ENCODE measurements around the gene DUS4L. TPM values are rescaled to one million over a fixed set of nuclear protein-coding genes. Genes with fewer than 3 reads are reported as not detected.
"Not testable (repeated sequence)": the region's sequence is repeated elsewhere in the genome, so short reads cannot be mapped to it uniquely, and the experiment has no call there.

DUS4L gene
- total RNA-seq, 1 donor from 2014 or later: 12.4 TPM

DNA sequence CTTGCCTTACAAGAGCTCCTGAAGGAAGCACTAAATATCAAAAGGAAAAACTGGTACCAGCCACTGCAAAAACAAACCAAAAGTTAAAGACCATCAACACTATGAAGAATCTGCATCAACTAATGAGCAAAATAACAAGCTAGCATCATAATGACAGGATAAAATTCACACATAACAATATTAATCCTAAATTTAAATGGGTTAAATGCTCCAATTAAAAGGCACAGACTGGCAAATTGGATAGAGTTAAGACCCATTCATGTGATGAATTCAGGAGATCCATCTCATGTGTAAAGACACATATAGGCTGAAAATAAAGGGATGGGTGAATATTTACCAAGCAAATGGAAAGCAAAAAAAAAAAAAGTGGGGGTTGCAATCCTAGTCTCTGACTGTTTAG, 29.6 kb upstream of the DUS4L start:
- Mint-ChIP-seq H3K4me3 (no peak overlapping the region), H3K4me1 (ENCODE audit: unreplicated experiment) (no peaks in the 10 kb centered on the region), H3K9me3 (peaks cover 14% of the 10 kb centered on the region), H3K27me3 (no peaks in the 10 kb centered on the region), H3K27ac (no peak overlapping the region), H3K36me3 (peaks cover 37% of the 10 kb centered on the region)
- TF ChIP-seq, protein P1, sequence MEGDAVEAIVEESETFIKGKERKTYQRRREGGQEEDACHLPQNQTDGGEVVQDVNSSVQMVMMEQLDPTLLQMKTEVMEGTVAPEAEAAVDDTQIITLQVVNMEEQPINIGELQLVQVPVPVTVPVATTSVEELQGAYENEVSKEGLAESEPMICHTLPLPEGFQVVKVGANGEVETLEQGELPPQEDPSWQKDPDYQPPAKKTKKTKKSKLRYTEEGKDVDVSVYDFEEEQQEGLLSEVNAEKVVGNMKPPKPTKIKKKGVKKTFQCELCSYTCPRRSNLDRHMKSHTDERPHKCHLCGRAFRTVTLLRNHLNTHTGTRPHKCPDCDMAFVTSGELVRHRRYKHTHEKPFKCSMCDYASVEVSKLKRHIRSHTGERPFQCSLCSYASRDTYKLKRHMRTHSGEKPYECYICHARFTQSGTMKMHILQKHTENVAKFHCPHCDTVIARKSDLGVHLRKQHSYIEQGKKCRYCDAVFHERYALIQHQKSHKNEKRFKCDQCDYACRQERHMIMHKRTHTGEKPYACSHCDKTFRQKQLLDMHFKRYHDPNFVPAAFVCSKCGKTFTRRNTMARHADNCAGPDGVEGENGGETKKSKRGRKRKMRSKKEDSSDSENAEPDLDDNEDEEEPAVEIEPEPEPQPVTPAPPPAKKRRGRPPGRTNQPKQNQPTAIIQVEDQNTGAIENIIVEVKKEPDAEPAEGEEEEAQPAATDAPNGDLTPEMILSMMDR (conservative IDR thresholded peaks at IDR 0.05): no peak
- no peak for DNase-seq (ENCODE audit: extremely low spot score, unreplicated experiment)

DNA sequence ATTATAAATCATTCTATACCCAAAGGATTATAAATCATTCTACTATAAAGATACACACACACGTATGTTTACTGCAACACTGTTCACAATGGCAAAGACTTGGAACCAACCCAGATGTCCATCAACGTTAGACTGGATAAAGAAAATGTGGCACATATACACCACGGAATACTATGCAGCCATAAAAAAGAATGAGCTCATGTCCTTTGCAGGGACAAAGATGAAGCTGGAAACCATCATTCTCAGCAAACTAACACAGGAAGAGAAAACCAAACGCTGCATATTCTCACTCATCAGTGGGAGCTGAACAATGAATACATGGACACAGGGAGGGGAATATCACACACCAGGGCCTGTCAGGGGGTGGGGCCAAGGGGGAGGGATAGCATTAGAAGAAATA, 26.5 kb upstream of the DUS4L start:
- Mint-ChIP-seq H3K9me3 (peaks cover 14% of the 10 kb centered on the region), H3K36me3 (peaks cover 38% of the 10 kb centered on the region)
- not testable (repeated sequence) for H3K27ac Mint-ChIP-seq; DNase-seq (ENCODE audit: extremely low spot score, unreplicated experiment); H3K4me3 Mint-ChIP-seq; H3K4me1 Mint-ChIP-seq (ENCODE audit: unreplicated experiment); H3K27me3 Mint-ChIP-seq

DNA sequence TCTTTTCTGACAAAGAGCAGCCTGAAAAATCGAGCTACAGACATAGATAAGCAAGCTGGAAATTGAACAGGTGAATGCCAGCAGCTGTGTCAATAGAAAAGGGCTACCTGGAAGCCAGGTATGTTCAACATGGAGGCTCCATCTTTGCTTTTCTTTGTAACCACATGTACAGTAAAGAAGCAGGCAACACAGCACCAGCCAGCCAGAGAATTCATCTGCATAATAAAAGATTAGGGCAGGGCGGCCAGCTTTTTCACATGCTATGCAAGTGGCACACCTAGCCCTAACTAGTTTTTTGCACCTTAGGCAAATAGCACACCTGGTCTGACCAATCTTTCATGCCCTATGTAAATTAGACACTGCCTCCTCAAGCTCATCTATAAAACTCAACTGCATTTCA, 25.8 kb upstream of the DUS4L start:
- Mint-ChIP-seq H3K9me3 (peaks cover 14% of the 10 kb centered on the region), H3K36me3 (peaks cover 42% of the 10 kb centered on the region), H3K4me3 (no peak overlapping the region), H3K4me1 (ENCODE audit: unreplicated experiment) (no peaks in the 10 kb centered on the region), H3K27me3 (no peaks in the 10 kb centered on the region), H3K27ac (no peak overlapping the region)
- DNase-seq (ENCODE audit: extremely low spot score, unreplicated experiment): no peak
- TF ChIP-seq, protein P1 (conservative IDR thresholded peaks at IDR 0.05): no peak

DNA sequence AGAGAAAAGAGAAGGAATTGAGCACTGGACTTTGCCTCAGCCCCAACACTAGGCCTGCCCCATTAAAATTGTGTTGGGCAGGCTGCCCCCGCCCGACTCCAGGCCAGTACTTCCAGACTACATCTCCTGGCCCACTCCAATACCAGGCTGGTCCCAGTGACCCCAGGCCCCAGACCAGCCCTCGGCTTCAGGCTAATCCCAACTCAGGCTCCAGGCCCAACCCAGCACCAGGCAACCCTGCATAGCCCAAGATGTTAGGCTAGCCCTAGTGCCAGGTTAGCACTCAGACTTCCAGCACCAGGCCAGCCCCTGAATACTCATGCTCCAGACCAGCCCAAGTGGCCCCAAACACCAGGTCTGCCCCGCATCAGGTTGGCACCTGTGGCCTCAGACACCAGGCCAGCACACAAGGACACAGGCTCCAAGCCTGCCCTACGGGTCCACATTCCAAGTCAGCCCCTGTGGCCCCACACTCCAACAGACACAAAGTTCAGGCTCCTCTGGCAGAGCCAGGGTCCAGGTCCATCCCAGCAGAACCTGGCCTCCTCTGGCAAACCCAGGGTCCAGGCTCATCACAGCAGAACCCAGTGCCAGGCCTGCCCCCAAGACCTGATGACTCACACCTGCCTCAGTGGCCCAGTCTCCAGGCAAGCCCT, 20.3 kb upstream of the DUS4L start:
- Mint-ChIP-seq H3K27ac (no peak overlapping the region), H3K36me3 (peaks cover 47% of the 10 kb centered on the region), H3K9me3 (peaks cover 15% of the 10 kb centered on the region), H3K27me3 (no peaks in the 10 kb centered on the region), H3K4me3 (no peak overlapping the region), H3K4me1 (ENCODE audit: unreplicated experiment) (no peaks in the 10 kb centered on the region)
- TF ChIP-seq, protein P1 (conservative IDR thresholded peaks at IDR 0.05): no peak
- no peak for DNase-seq (ENCODE audit: extremely low spot score, unreplicated experiment)

DNA sequence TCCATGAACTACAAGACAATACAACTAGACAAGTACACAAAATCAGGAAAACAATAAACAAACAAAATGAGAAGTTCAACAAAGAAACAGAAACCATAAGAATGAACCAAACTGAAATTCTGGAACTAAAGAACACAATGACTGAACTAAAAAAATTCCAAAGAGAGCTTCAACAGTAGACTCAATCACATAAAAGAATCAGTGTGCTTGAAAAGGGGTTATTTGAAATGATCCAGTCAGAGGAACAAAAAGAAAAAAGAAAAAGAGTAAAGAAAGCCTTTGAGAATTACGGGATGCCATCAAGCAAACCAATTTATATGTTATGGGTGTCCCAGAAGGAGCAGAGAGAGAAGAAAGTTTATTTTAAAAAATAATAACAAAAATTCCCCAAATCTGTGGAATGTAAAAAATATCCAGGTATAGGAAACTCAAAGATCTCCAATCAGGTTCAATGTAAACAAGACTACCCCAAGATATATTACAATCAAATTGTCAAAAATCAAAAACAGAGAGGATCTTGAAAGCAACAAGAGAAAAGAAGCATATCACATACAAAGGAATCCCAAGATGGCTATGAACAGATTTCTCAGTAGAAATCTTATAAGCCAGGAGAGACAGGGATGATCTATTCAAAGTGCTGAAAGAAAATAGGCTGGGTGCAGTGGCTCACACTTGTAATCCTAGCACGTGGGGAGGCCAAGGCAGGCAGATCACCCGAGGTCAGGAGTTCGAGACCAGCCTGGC, 18.8 kb upstream of the DUS4L start:
- Mint-ChIP-seq H3K27me3 (no peaks in the 10 kb centered on the region), H3K9me3 (peaks cover 15% of the 10 kb centered on the region), H3K4me3 (no peak overlapping the region), H3K27ac (no peak overlapping the region), H3K4me1 (ENCODE audit: unreplicated experiment) (no peaks in the 10 kb centered on the region), H3K36me3 (peaks cover 49% of the 10 kb centered on the region)
- DNase-seq (ENCODE audit: extremely low spot score, unreplicated experiment): no peak
- TF ChIP-seq, protein P1 (conservative IDR thresholded peaks at IDR 0.05): no peak

DNA sequence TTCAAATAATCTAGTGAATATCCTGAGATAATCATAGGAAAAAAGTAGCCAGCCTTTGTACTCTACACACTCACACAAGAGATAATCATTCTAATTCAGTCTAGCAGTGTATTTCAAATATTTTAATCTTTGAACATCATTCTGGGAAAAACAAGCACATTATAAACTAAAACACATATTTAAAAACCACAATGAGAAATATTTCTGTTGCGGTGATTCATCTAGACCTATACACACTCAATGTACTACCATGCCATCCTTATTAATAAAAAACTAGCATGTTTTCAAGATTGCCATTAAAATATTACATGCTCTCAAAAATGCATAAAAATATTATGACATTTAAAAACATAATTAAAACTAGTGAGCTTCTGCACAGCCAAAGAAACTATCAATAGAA, 11.8 kb upstream of the DUS4L start:
- Mint-ChIP-seq H3K27ac (no peak overlapping the region), H3K4me1 (ENCODE audit: unreplicated experiment) (no peaks in the 10 kb centered on the region), H3K27me3 (no peaks in the 10 kb centered on the region), H3K4me3 (no peak overlapping the region), H3K36me3 (peaks cover 37% of the 10 kb centered on the region), H3K9me3 (peaks cover 5% of the 10 kb centered on the region)
- DNase-seq (ENCODE audit: extremely low spot score, unreplicated experiment): no peak
- TF ChIP-seq, protein P1 (conservative IDR thresholded peaks at IDR 0.05): no peak
